Skeletal muscle tissue (tissue), 4 donors: Measurements from ENCODE around the gene NFIX. TPM values are rescaled to one million over a fixed set of nuclear protein-coding genes. Genes with fewer than 3 reads are reported as not detected.

Experiments used
- H3K27ac ChIP-seq: one replicate; pipeline ENCODE4 v1.7.0; 2013; ENCODE audit warnings: mild to moderate bottlenecking, low read depth, low read length, inconsistent platforms
- H3K27me3 ChIP-seq, 3 donors: one replicate each; pipeline ENCODE4 v1.7.0; 2013; ENCODE audit warnings: low read length in 3 of 3; ENCODE audit not compliant: control insufficient read depth in 3 of 3, insufficient read depth in 3 of 3
- H3K36me3 ChIP-seq, 3 donors: one replicate each; pipeline ENCODE4 v1.7.0; 2013; ENCODE audit warnings: low read length in 3 of 3; ENCODE audit not compliant: control insufficient read depth in 3 of 3, insufficient read depth in 3 of 3
- H3K4me1 ChIP-seq, 3 donors: one replicate each; pipeline ENCODE4 v1.7.0; 2013; ENCODE audit warnings: low read length in 3 of 3, mild to moderate bottlenecking in 3 of 3; ENCODE audit not compliant: control insufficient read depth in 3 of 3, insufficient read depth in 3 of 3
- H3K4me3 ChIP-seq, 3 donors: one replicate each; pipeline ENCODE4 v1.7.0; 2013; ENCODE audit warnings: low read length in 3 of 3
- H3K9ac ChIP-seq, 3 donors: one replicate each; pipeline ENCODE4 v1.7.0; 2013; ENCODE audit warnings: low read length in 3 of 3, mild to moderate bottlenecking in 3 of 3, moderate library complexity in 2 of 3, low read depth in 1 of 3
- H3K9me3 ChIP-seq, 3 donors: one replicate each; pipeline ENCODE4 v1.7.0; 2013; ENCODE audit warnings: low read length in 3 of 3; ENCODE audit not compliant: control insufficient read depth in 3 of 3
- total RNA-seq: library from RNA; depleted of rRNA; stranded (reverse); fragments of >200 nt; gene quantifications from one replicate; pipeline ENCODE4 v1.2.3, GENCODE V29; 2014
- donor health status: Osteomylitis.

NFIX gene
- total RNA-seq, 1 donor from 2014 or later, result 49.1 TPM

DNA sequence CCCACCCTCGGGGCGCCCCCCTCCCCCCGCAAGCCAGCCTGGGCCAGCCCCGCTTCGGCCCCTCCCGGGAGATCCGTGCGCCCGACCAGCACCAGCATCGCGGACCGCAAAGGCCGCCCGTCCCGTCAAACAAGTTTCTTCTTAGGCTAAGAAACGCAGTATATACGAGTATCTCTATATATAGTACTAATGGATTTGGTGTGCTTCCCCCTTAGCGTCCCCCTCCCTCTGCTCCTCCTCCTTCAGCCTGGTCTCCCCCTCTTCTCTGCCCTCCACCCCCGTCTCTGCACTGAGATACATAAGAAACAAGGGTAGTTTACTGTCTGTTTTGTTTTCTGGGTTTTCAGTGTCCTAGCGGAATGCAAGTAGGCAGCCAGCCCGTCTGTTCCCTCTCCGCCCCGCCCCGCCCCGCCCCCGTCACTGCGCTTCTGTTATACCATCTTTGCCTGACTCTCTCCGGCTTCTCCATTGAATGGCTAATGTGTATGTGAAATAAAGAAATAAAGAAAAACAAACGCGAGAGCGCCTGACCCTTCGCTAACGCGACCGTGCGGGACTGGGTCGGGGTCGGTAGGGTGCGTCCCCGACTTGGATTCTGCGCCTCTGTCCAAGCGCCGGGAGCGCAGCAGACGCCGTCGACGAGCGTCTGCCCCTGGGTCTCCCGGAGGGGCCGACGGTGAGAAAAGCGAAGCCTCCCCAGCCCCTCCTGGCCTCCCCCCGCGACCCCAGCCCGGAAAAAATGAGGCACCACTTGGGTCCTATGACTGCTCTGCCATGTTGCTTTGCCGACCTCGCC is 103.2 kb downstream of the NFIX start:
- Histone ChIP-seq H3K27me3 (no peaks in the 10 kb centered on the region), H3K4me3 (peak overlapping the region; percentile 40 to 52 (median 46)), H3K9me3 (no peaks in the 10 kb centered on the region), H3K27ac (peak overlapping the region; percentile 54), H3K9ac (no peak overlapping the region), H3K36me3 (peaks cover 0 to 9% (median 3%) of the 10 kb centered on the region in 3 donors), H3K4me1 (peaks cover 26 to 34% (median 34%) of the 10 kb centered on the region in 3 donors)

DNA sequence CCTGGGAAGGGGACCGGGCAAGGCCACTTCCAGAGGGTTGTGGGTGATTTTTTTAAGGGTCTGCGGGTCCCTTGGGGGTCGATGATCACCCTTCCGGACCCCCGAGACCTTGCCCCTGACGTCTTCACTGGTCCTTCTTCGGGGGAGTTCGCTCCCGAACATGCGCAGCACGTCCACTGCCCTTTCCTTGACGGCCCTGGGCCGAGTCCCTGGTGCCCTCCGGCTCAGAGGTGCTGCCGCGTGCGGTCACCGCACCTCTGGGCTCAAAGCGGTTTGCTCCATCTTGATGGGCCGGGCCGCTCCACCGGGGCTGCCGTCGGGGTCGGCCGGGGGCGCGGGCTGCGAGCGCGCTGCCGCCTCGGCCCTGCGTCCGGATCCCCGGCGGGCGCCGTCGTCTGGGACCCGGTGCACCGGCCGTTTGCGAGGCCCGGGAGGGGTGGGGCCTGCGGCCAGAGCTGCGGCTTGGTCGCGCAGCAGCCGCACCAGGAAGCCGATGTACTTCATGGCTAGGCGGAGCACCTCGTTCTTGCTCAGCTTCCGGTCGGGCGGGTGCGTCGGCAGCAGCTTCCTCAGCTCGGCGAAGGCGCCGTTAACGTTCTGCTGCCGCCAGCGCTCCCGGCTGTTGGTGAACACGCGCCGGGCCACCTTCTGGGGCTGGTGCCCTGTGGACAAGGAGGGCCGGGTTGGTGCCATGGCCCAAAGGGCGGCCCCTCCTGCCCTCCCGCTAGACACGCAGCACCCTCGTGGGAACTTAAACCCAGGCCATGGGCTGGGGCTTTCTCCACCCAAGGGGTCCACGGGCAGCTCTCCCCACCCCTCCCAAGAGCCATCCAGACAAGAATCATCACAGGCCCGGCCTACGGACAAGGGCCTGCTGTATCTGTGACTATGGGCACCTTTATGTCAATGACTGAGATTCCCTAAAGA is 104.1 kb downstream of the NFIX start:
- H3K4me1 ChIP-seq, result peaks cover 23 to 26% (median 26%) of the 10 kb centered on the region in 3 donors
- peaks cover 0 to 6% (median 3%) of the 10 kb centered on the region in 3 donors for H3K36me3 ChIP-seq
- H3K4me3 ChIP-seq, result peak overlapping the region; percentile 30 to 52 (median 36)
- H3K27me3 ChIP-seq, result no peaks in the 10 kb centered on the region
- H3K9ac ChIP-seq, result peak overlapping the region in 2 of 3 donors; percentile 23 to 62
- H3K27ac ChIP-seq, result peak overlapping the region; percentile 64
- H3K9me3 ChIP-seq, result no peaks in the 10 kb centered on the region

DNA sequence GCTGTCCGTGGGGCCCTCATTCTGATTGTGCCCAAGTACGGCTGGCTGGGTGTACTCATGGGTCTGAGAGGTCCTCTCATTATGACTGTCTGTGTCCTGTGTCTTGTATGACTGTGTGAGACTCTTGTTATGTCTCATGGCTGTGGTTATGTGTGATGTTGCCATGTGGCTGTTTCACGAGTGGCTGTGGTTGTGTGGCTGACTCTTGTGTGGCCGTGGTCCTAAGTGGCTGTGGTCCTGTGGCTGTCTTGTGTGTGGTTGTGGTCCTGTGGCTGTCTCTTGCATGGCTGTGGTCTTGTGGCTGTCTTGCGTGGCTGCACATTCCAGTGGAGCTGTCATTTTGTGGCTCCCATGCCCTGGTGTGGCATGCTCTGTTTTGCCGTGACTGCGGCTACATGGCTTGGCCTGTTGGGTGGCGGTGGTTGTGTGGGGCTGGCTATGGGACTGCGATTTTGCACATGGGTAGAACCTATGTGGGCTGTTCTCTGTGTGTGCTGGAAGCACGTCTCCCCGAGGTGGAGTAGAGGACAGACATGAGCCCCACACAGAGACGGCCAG is 104.8 kb downstream of the NFIX start:
- Histone ChIP-seq H3K36me3 (peaks cover 0 to 5% (median 3%) of the 10 kb centered on the region in 3 donors), H3K9ac (peak overlapping the region in 2 of 3 donors; percentile 23 to 62), H3K4me1 (peaks cover 28 to 33% (median 28%) of the 10 kb centered on the region in 3 donors), H3K9me3 (no peaks in the 10 kb centered on the region), H3K27ac (peak overlapping the region; percentile 64), H3K4me3 (peak overlapping the region in 1 of 3 donors; percentile 29), H3K27me3 (no peaks in the 10 kb centered on the region)

DNA sequence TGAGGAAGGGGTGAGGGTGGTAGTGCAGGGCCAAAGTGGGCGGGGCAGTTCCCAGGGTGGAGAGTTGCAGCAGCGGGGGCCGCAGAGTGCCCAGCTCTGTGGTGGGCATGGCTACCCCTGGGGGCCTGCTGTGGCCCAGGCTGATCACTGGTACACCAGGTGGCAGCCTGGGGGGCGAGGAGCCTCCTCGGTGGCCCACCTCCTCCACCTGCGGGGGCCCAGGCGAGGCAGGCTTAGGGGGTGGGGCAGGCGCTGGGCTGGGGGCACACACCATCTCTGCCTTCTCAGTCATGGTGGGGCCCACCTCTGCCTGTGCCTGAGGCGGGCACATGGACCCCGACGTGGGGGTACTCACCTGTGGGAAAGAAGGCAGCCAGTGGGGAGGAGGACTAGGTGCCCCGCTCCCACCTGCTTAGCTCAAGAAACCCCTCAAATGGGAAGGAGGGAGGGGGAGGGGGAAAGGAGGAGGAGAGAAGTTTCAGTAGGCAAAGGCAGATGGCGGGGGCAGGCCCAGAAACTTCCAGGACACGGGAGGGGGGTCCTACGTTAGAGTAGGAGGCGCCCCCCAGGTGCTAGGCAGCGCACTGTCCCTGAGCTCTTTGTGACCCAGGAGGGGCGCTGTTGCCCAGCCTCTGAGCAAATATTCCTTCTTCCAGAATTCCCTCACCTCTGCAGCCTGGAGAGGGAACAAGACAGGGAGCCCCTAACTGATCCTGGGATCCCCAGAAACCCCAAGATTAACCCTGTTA is 105.7 kb downstream of the NFIX start:
- Histone ChIP-seq H3K9me3 (no peaks in the 10 kb centered on the region), H3K27me3 (no peaks in the 10 kb centered on the region), H3K4me1 (peaks cover 28 to 31% (median 28%) of the 10 kb centered on the region in 3 donors), H3K4me3 (peak overlapping the region; percentile 43 to 73 (median 52)), H3K36me3 (peaks cover 0 to 5% (median under 1%) of the 10 kb centered on the region in 3 donors), H3K27ac (peak overlapping the region; percentile 25), H3K9ac (peak overlapping the region in 1 of 3 donors; percentile 60)

DNA sequence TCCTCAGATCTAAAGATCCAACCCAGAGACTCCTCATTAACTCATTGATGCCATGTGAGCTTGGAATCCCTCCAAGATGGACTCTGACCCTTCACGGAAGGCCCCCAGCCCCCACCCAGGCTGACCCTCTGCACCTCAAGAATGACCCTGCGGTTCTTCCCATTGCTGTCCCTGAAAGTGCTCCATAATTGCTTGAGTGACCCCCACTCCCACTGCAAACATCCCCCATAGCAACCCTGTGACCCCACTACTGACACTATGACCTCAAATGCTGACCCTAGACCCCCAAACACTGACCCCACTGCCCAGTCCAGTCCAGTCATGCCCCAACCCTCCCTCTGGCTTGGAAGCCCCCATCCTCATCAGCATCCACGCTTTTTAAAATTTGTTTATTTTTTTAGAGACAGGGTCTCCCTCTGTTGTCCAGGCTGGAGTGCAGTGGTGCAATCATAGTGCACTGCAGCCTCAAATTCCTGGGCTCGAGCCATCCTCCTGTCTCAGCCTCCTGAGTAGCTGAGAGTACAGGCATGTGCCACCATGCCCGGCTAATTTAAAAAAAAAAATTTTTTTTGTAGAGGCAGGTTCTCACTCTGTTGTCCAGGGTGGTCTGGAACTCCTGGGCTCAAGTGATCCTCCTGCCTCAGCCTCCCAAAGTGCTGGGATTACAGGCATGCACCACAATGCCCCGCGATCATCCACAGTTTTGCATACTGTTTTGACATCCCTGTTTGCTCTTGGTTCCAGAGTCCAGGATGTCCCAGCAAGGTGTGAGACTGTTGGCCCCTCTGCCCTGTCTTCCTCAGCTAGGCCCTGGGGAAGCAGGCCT is 106.5 kb downstream of the NFIX start:
- Histone ChIP-seq H3K9me3 (no peaks in the 10 kb centered on the region), H3K27me3 (no peaks in the 10 kb centered on the region), H3K9ac (peak overlapping the region; percentile 23 to 77 (median 44)), H3K36me3 (peaks cover 0 to 5% (median 0%) of the 10 kb centered on the region in 3 donors), H3K4me3 (peak overlapping the region; percentile 52 to 73 (median 65)), H3K4me1 (peaks cover 27 to 28% (median 28%) of the 10 kb centered on the region in 3 donors), H3K27ac (peak overlapping the region; percentile 51)

DNA sequence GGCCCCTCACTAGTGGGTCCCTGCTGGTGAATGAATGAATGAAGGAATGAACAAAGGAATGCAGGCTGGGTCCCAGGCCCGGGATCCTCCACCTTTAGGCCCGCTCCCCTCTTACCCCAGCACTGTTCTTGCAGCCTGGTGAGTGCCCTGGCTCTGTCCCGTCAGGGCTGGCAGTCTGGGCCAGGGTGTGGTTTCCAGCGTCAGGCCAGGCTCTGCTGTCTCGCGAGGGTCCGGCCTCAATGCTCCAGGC is 107.1 kb downstream of the NFIX start:
- Histone ChIP-seq H3K36me3 (peaks cover 1 to 6% (median 2%) of the 10 kb centered on the region in 3 donors), H3K27ac (peak overlapping the region; percentile 51), H3K4me1 (peaks cover 27 to 28% (median 28%) of the 10 kb centered on the region in 3 donors), H3K4me3 (peak overlapping the region; percentile 52 to 73 (median 65)), H3K9me3 (no peaks in the 10 kb centered on the region), H3K27me3 (no peaks in the 10 kb centered on the region), H3K9ac (peak overlapping the region; percentile 23 to 77 (median 44))

DNA sequence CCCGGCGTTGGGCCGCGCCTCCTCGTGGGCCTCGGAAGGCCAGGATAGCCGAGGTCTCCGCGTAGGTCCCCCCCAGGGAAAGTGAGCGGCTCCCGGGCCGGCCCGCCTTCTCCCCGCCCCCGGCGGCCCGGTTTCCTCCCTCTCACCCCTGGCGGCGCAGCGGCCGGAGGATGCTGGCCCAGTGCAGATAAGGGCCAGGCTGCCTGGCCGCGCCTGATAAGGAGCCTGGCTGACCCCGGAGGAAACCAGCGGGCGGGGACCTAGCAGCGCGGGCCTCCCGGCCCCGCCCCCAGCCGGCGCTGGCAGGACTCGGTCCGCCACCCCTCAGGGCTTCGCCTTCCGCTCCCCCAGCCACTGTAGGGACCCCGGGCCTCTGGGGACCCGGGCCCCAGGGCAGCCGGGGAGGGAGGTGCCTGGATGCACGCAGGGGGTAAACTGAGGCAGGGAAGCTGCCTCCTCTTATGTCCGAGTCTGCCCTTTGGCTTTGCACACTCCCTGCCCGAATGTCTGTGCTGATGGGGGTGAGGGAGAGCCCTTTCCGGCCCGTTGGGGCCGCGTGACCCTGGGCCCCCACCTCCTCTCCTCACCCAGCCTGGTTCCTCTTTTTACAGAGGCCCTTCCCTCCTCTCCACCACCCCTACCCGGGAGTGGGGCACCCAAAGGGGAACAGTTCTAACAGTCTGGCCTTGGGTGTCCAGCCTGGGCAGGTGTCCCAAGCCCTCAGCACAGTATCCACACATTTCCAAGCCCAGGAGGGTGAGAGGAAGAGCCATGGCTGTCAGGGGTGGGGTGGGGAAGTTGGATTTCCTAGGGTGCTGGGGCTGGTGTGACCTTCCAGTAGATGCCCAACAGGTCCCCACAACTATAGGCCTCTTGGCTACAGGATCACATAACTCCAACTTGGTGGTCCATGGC is 107.6 kb downstream of the NFIX start, which contains the start of gene LYL1:
LYL1 (minus strand) TSS at position 193 of the 915 bp plus-strand sequence. CDS start 1,687 bp downstream, outside the sequence.
- H3K9me3 ChIP-seq, result no peaks in the 10 kb centered on the region
- no peaks in the 10 kb centered on the region for H3K27me3 ChIP-seq
- H3K4me3 ChIP-seq, result peak within 1 kb of the TSS; percentile 52 to 73 (median 65)
- H3K9ac ChIP-seq, result peak within 1 kb of the TSS; percentile 23 to 77 (median 44)
- H3K27ac ChIP-seq, result peak within 1 kb of the TSS; percentile 69
- peaks cover 27 to 28% (median 28%) of the 10 kb centered on the region in 3 donors for H3K4me1 ChIP-seq
- peaks cover 5 to 10% (median 6%) of the 10 kb centered on the region in 3 donors for H3K36me3 ChIP-seq
